Measurements from ENCODE around the gene TMEM106C.

The TMEM106C gene

GRCh38 chr12:47973870-47974269, 10.5 kb downstream of the TMEM106C start:
- Histone ChIP-seq H3K36me3 (ENCODE audit: insufficient read depth, low read depth, low read length) (no peaks in the 10 kb centered on the region), H3K27ac (ENCODE audit: low read length) (no peak overlapping the region), H3K4me3 (ENCODE audit: low read length) (no peak overlapping the region), H3K4me1 (ENCODE audit: insufficient read depth, low read length) (no peaks in the 10 kb centered on the region), H3K9me3 (ENCODE audit: insufficient read depth, low read depth, low read length) (no peaks in the 10 kb centered on the region), H3K27me3 (ENCODE audit: insufficient read depth, low read length) (peaks cover 34% of the 10 kb centered on the region; the same call in 1 of the 2 replicates), H3K9ac (ENCODE audit: low read depth, low read length) (no peak overlapping the region)

GRCh38 chr12:47975036-47975620, 11.7 kb downstream of the TMEM106C start:
- H3K27ac ChIP-seq (ENCODE audit: low read length), result no peak overlapping the region
- peaks cover 35% of the 10 kb centered on the region; the same call in 1 of the 2 replicates for H3K27me3 ChIP-seq (ENCODE audit: insufficient read depth, low read length)
- no peak overlapping the region for H3K9ac ChIP-seq (ENCODE audit: low read depth, low read length)
- H3K4me3 ChIP-seq (ENCODE audit: low read length), result no peak overlapping the region
- H3K4me1 ChIP-seq (ENCODE audit: insufficient read depth, low read length), result no peaks in the 10 kb centered on the region
- H3K36me3 ChIP-seq (ENCODE audit: insufficient read depth, low read depth, low read length), result no peaks in the 10 kb centered on the region
- H3K9me3 ChIP-seq (ENCODE audit: insufficient read depth, low read depth, low read length), result no peaks in the 10 kb centered on the region

- Histone ChIP-seq H3K4me3 (ENCODE audit: low read length) (no peak overlapping the region), H3K36me3 (ENCODE audit: insufficient read depth, low read depth, low read length) (no peaks in the 10 kb centered on the region), H3K9me3 (ENCODE audit: insufficient read depth, low read depth, low read length) (no peaks in the 10 kb centered on the region), H3K4me1 (ENCODE audit: insufficient read depth, low read length) (no peaks in the 10 kb centered on the region), H3K27me3 (ENCODE audit: insufficient read depth, low read length) (peaks cover 28% of the 10 kb centered on the region; the same call in 1 of the 2 replicates), H3K27ac (ENCODE audit: low read length) (no peak overlapping the region), H3K9ac (ENCODE audit: low read depth, low read length) (no peak overlapping the region)
Measured at GRCh38 chr12:47975816-47976215, 12.4 kb downstream of the TMEM106C start.

- Histone ChIP-seq H3K9me3 (ENCODE audit: insufficient read depth, low read depth, low read length) (no peaks in the 10 kb centered on the region), H3K27ac (ENCODE audit: low read length) (no peak overlapping the region), H3K36me3 (ENCODE audit: insufficient read depth, low read depth, low read length) (no peaks in the 10 kb centered on the region), H3K4me1 (ENCODE audit: insufficient read depth, low read length) (no peaks in the 10 kb centered on the region), H3K4me3 (ENCODE audit: low read length) (no peak overlapping the region), H3K9ac (ENCODE audit: low read depth, low read length) (no peak overlapping the region), H3K27me3 (ENCODE audit: insufficient read depth, low read length) (peaks cover 25% of the 10 kb centered on the region; the same call in 1 of the 2 replicates)
Measured at GRCh38 chr12:47977046-47977771, 13.8 kb downstream of the TMEM106C start.

- no peaks in the 10 kb centered on the region for H3K4me1 ChIP-seq (ENCODE audit: insufficient read depth, low read length)
- H3K27me3 ChIP-seq (ENCODE audit: insufficient read depth, low read length), result peaks cover 23% of the 10 kb centered on the region; the same call in 1 of the 2 replicates
- no peaks in the 10 kb centered on the region for H3K36me3 ChIP-seq (ENCODE audit: insufficient read depth, low read depth, low read length)
- no peak overlapping the region for H3K4me3 ChIP-seq (ENCODE audit: low read length)
- no peaks in the 10 kb centered on the region for H3K9me3 ChIP-seq (ENCODE audit: insufficient read depth, low read depth, low read length)
- no peak overlapping the region for H3K27ac ChIP-seq (ENCODE audit: low read length)
- no peak overlapping the region for H3K9ac ChIP-seq (ENCODE audit: low read depth, low read length)
Measured at GRCh38 chr12:47977772-47978597, 14.6 kb downstream of the TMEM106C start.

GRCh38 chr12:47978598-47978873, 15.1 kb downstream of the TMEM106C start:
- Histone ChIP-seq H3K4me1 (ENCODE audit: insufficient read depth, low read length) (no peaks in the 10 kb centered on the region), H3K27ac (ENCODE audit: low read length) (no peak overlapping the region), H3K27me3 (ENCODE audit: insufficient read depth, low read length) (peaks cover 26% of the 10 kb centered on the region; the same call in 1 of the 2 replicates), H3K9ac (ENCODE audit: low read depth, low read length) (no peak overlapping the region), H3K9me3 (ENCODE audit: insufficient read depth, low read depth, low read length) (no peaks in the 10 kb centered on the region), H3K36me3 (ENCODE audit: insufficient read depth, low read depth, low read length) (no peaks in the 10 kb centered on the region), H3K4me3 (ENCODE audit: low read length) (no peak overlapping the region)

- no peak overlapping the region for H3K9ac ChIP-seq (ENCODE audit: low read depth, low read length)
- no peak overlapping the region for H3K27ac ChIP-seq (ENCODE audit: low read length)
- H3K27me3 ChIP-seq (ENCODE audit: insufficient read depth, low read length), result peaks cover 19% of the 10 kb centered on the region; the same call in 1 of the 2 replicates
- H3K9me3 ChIP-seq (ENCODE audit: insufficient read depth, low read depth, low read length), result no peaks in the 10 kb centered on the region
- no peaks in the 10 kb centered on the region for H3K4me1 ChIP-seq (ENCODE audit: insufficient read depth, low read length)
- H3K36me3 ChIP-seq (ENCODE audit: insufficient read depth, low read depth, low read length), result no peaks in the 10 kb centered on the region
- no peak overlapping the region for H3K4me3 ChIP-seq (ENCODE audit: low read length)
Measured at GRCh38 chr12:47979166-47979565, 15.8 kb downstream of the TMEM106C start.

- H3K27me3 ChIP-seq (ENCODE audit: insufficient read depth, low read length), result peaks cover 19% of the 10 kb centered on the region; the same call in 1 of the 2 replicates
- H3K9ac ChIP-seq (ENCODE audit: low read depth, low read length), result no peak overlapping the region
- H3K36me3 ChIP-seq (ENCODE audit: insufficient read depth, low read depth, low read length), result no peaks in the 10 kb centered on the region
- no peaks in the 10 kb centered on the region for H3K9me3 ChIP-seq (ENCODE audit: insufficient read depth, low read depth, low read length)
- H3K4me3 ChIP-seq (ENCODE audit: low read length), result no peak overlapping the region
- no peaks in the 10 kb centered on the region for H3K4me1 ChIP-seq (ENCODE audit: insufficient read depth, low read length)
- no peak overlapping the region for H3K27ac ChIP-seq (ENCODE audit: low read length)
Measured at GRCh38 chr12:47979686-47980085, 16.3 kb downstream of the TMEM106C start.

GRCh38 chr12:47980197-47980596, 16.8 kb downstream of the TMEM106C start:
- H3K27me3 ChIP-seq (ENCODE audit: insufficient read depth, low read length), result peaks cover 19% of the 10 kb centered on the region; the same call in 1 of the 2 replicates
- no peak overlapping the region for H3K4me3 ChIP-seq (ENCODE audit: low read length)
- H3K9me3 ChIP-seq (ENCODE audit: insufficient read depth, low read depth, low read length), result no peaks in the 10 kb centered on the region
- no peak overlapping the region for H3K9ac ChIP-seq (ENCODE audit: low read depth, low read length)
- H3K27ac ChIP-seq (ENCODE audit: low read length), result no peak overlapping the region
- H3K4me1 ChIP-seq (ENCODE audit: insufficient read depth, low read length), result no peaks in the 10 kb centered on the region
- H3K36me3 ChIP-seq (ENCODE audit: insufficient read depth, low read depth, low read length), result no peaks in the 10 kb centered on the region

- H3K9ac ChIP-seq (ENCODE audit: low read depth, low read length), result no peak overlapping the region
- no peaks in the 10 kb centered on the region for H3K9me3 ChIP-seq (ENCODE audit: insufficient read depth, low read depth, low read length)
- no peak overlapping the region for H3K4me3 ChIP-seq (ENCODE audit: low read length)
- no peak overlapping the region for H3K27ac ChIP-seq (ENCODE audit: low read length)
- no peaks in the 10 kb centered on the region for H3K36me3 ChIP-seq (ENCODE audit: insufficient read depth, low read depth, low read length)
- no peaks in the 10 kb centered on the region for H3K4me1 ChIP-seq (ENCODE audit: insufficient read depth, low read length)
- peaks cover 19% of the 10 kb centered on the region; the same call in 1 of the 2 replicates for H3K27me3 ChIP-seq (ENCODE audit: insufficient read depth, low read length)
Measured at GRCh38 chr12:47980779-47981495, 17.5 kb downstream of the TMEM106C start.

- Histone ChIP-seq H3K27me3 (ENCODE audit: insufficient read depth, low read length) (peaks cover 19% of the 10 kb centered on the region; the same call in 1 of the 2 replicates), H3K4me3 (ENCODE audit: low read length) (no peak overlapping the region), H3K36me3 (ENCODE audit: insufficient read depth, low read depth, low read length) (no peaks in the 10 kb centered on the region), H3K9ac (ENCODE audit: low read depth, low read length) (no peak overlapping the region), H3K4me1 (ENCODE audit: insufficient read depth, low read length) (no peaks in the 10 kb centered on the region), H3K9me3 (ENCODE audit: insufficient read depth, low read depth, low read length) (no peaks in the 10 kb centered on the region), H3K27ac (ENCODE audit: low read length) (no peak overlapping the region)
Measured at GRCh38 chr12:47981496-47982260, 18.3 kb downstream of the TMEM106C start.
